IMR-90 (cell line): ENCODE data around the gene TPSAB1. TPM values are rescaled to one million over a fixed set of nuclear protein-coding genes. Genes with fewer than 3 reads are reported as not detected.

Source experiments
- ATAC-seq: fragments of 200-7000 bp; cut with Tn5 transposase; 2 replicates; pipeline ENCODE4 v1.9.1; 2020; ENCODE audit warnings: low read depth, mild to moderate bottlenecking, moderate library complexity
- BruUV-seq: library from RNA; stranded (reverse); fragments of 400-500 nt; replicated peaks from 2 replicates; lab custom pipeline; 2021; lab: Mats Ljungman, UMichigan
- CTCF ChIA-PET: fragments of 300-600 bp; formaldehyde crosslinking; extraction: SDS; loops from one replicate; lab custom pipeline; 2021; ENCODE audit warnings: antibody characterized with exemption; lab: Yijun Ruan, JAX
- POLR2A ChIA-PET: fragments of 300-600 bp; sonication (Branson Sonifier 250); formaldehyde crosslinking; loops from one replicate; lab custom pipeline; 2022; ENCODE audit warnings: antibody characterized with exemption; ENCODE audit not compliant: unreplicated experiment; lab: Charles Lee
- DNase-seq: peaks from one replicate; pipeline ENCODE4 v3.0.0; 2013
- H2AFZ ChIP-seq: replicated peaks from 2 replicates; pipeline ENCODE3; 2013; ENCODE audit warnings: low read length, mild to moderate bottlenecking; ENCODE audit not compliant: poor library complexity
- H2AK5ac ChIP-seq: 2 replicates; pipeline ENCODE4 v1.6.1; 2013; ENCODE audit warnings: low read depth, low read length, inconsistent platforms
- H2AK9ac ChIP-seq: replicated peaks from 2 replicates; pipeline ENCODE3; 2013; ENCODE audit warnings: mild to moderate bottlenecking, low read depth, low read length, moderate library complexity; ENCODE audit not compliant: poor library complexity
- H2BK120ac ChIP-seq: 2 replicates; pipeline ENCODE4 v1.6.1; 2013; ENCODE audit warnings: low read depth, low read length, inconsistent platforms
- H2BK15ac ChIP-seq: 3 replicates; pipeline ENCODE4 v1.6.1; 2013; ENCODE audit warnings: low read depth, low read length, inconsistent platforms
- H2BK20ac ChIP-seq: 2 replicates; pipeline ENCODE4 v1.6.1; 2013; ENCODE audit warnings: low read depth, mild to moderate bottlenecking, inconsistent platforms, low read length, moderate library complexity
- H2BK5ac ChIP-seq: 2 replicates; pipeline ENCODE4 v1.6.1; 2013; ENCODE audit warnings: mild to moderate bottlenecking, low read depth, low read length, inconsistent platforms; ENCODE audit not compliant: poor library complexity, severe bottlenecking
- H3K14ac ChIP-seq: replicated peaks from 2 replicates; pipeline ENCODE4 v1.6.1; 2013; ENCODE audit warnings: low read depth, low read length, inconsistent platforms
- H3K18ac ChIP-seq: 2 replicates; pipeline ENCODE4 v1.6.1; 2013; ENCODE audit warnings: low read depth, low read length, control low read depth
- H3K23ac ChIP-seq: 2 replicates; pipeline ENCODE4 v1.6.1; 2013; ENCODE audit warnings: low read depth, low read length, inconsistent platforms
- H3K27ac ChIP-seq: 2 replicates; pipeline ENCODE4 v1.5.1; 2013; ENCODE audit warnings: mild to moderate bottlenecking, control low read depth, low read length; ENCODE audit not compliant: insufficient read depth
- H3K27me3 ChIP-seq: 2 replicates; pipeline ENCODE4 v1.6.1; 2013; ENCODE audit warnings: low read length; ENCODE audit not compliant: control insufficient read depth, insufficient read depth
- H3K36me3 ChIP-seq: 2 replicates; pipeline ENCODE4 v1.6.1; 2013; ENCODE audit warnings: low read length, mixed read lengths; ENCODE audit not compliant: control insufficient read depth, insufficient read depth
- H3K4ac ChIP-seq: 2 replicates; pipeline ENCODE4 v1.6.1; 2013; ENCODE audit warnings: low read depth, low read length, inconsistent platforms
- H3K4me1 ChIP-seq: 2 replicates; pipeline ENCODE4 v1.6.1; 2013; ENCODE audit warnings: low read length, mixed read lengths; ENCODE audit not compliant: control insufficient read depth, insufficient read depth
- H3K4me2 ChIP-seq: 2 replicates; pipeline ENCODE4 v1.6.1; 2013; ENCODE audit warnings: low read depth, mild to moderate bottlenecking, control low read depth, low read length, moderate library complexity
- H3K4me3 ChIP-seq: 2 replicates; pipeline ENCODE4 v1.5.1; 2013; ENCODE audit warnings: low read depth, mild to moderate bottlenecking, control low read depth, low read length, moderate library complexity; ENCODE audit not compliant: insufficient read depth
- H3K56ac ChIP-seq: 2 replicates; pipeline ENCODE4 v1.6.1; 2013; ENCODE audit warnings: low read length, inconsistent platforms; ENCODE audit not compliant: insufficient read depth; ENCODE audit errors: extremely low read depth
- H3K79me1 ChIP-seq, 2 experiments: 2 replicates each; pipeline ENCODE4 v1.6.1; 2013; ENCODE audit warnings: low read length in 2 of 2, inconsistent platforms in 1 of 2, low read depth in 1 of 2
- H3K9ac ChIP-seq: 2 replicates; pipeline ENCODE4 v1.6.1; 2013; ENCODE audit warnings: low read depth, low read length, control low read depth
- H3K9me1 ChIP-seq: 2 replicates; pipeline ENCODE4 v1.6.1; 2013; ENCODE audit warnings: low read length, inconsistent platforms; ENCODE audit not compliant: insufficient read depth
- H3K9me3 ChIP-seq: 2 replicates; pipeline ENCODE4 v1.6.1; 2013; ENCODE audit warnings: low read length; ENCODE audit not compliant: control insufficient read depth, insufficient read depth
- H4K20me1 ChIP-seq: 2 replicates; pipeline ENCODE4 v1.6.1; 2013; ENCODE audit warnings: low read length, inconsistent platforms; ENCODE audit not compliant: insufficient read depth
- H4K5ac ChIP-seq: 2 replicates; pipeline ENCODE4 v1.6.1; 2013; ENCODE audit warnings: mild to moderate bottlenecking, low read depth, low read length, control low read depth
- H4K8ac ChIP-seq, 2 experiments: 2 replicates each; pipeline ENCODE4 v1.6.1; 2013; ENCODE audit warnings: low read depth in 2 of 2, low read length in 2 of 2, control low read depth in 1 of 2, inconsistent platforms in 1 of 2
- H4K91ac ChIP-seq: 2 replicates; pipeline ENCODE4 v1.6.1; 2013; ENCODE audit warnings: low read depth, low read length, inconsistent platforms; ENCODE audit not compliant: insufficient read depth
- BHLHE40 ChIP-seq: fragments of 150-350 bp; IDR thresholded peaks from 2 replicates; pipeline ENCODE4 v1.6.1; 2016; ENCODE audit warnings: mild to moderate bottlenecking, low read depth, low read length
- CEBPB ChIP-seq: IDR thresholded peaks from 2 replicates; pipeline ENCODE4 v1.6.1; 2012; ENCODE audit warnings: low read depth, low read length, improper control_type of control experiment
- CHD1 ChIP-seq: IDR thresholded peaks from 2 replicates; pipeline ENCODE4 v1.6.1; 2012; ENCODE audit warnings: low read depth, low read length, improper control_type of control experiment
- FOS ChIP-seq: fragments of 150-350 bp; IDR thresholded peaks from 2 replicates; pipeline ENCODE4 v1.6.1; 2016; ENCODE audit warnings: low read depth, low read length
- MAFK ChIP-seq: IDR thresholded peaks from 2 replicates; pipeline ENCODE4 v1.6.1; 2012; ENCODE audit warnings: low read depth, low read length, improper control_type of control experiment
- MAZ ChIP-seq: IDR thresholded peaks from 2 replicates; pipeline ENCODE4 v1.6.1; 2012; ENCODE audit warnings: low read depth, mild to moderate bottlenecking, low read length, improper control_type of control experiment, moderate library complexity, borderline replicate concordance
- MXI1 ChIP-seq: IDR thresholded peaks from 2 replicates; pipeline ENCODE4 v1.6.1; 2012; ENCODE audit warnings: low read depth, mild to moderate bottlenecking, low read length, moderate library complexity, borderline replicate concordance
- NFE2L2 ChIP-seq: fragments of 150-350 bp; IDR thresholded peaks from 2 replicates; pipeline ENCODE4 v1.6.1; 2016; ENCODE audit warnings: low read depth, mild to moderate bottlenecking, low read length
- POLR2A ChIP-seq: IDR thresholded peaks from 2 replicates; pipeline ENCODE4 v1.6.1; 2012; ENCODE audit warnings: mild to moderate bottlenecking, low read depth, low read length
- RAD21 ChIP-seq: IDR thresholded peaks from 2 replicates; pipeline ENCODE4 v1.6.1; 2012; ENCODE audit warnings: low read length, improper control_type of control experiment
- RCOR1 ChIP-seq: IDR thresholded peaks from 2 replicates; pipeline ENCODE4 v1.6.1; 2012; ENCODE audit warnings: mild to moderate bottlenecking, low read length, improper control_type of control experiment; ENCODE audit not compliant: insufficient replicate concordance
- RFX5 ChIP-seq: IDR thresholded peaks from 2 replicates; pipeline ENCODE4 v1.8.0; 2012; ENCODE audit warnings: low read depth, mild to moderate bottlenecking, low read length, moderate library complexity
- SMC3 ChIP-seq: fragments of 150-350 bp; IDR thresholded peaks from 2 replicates; pipeline ENCODE4 v1.6.1; 2016; ENCODE audit warnings: low read depth, mild to moderate bottlenecking, antibody characterized with exemption, low read length, moderate library complexity
- WGBS, 2 experiments: methylation state at CpG; one replicate each; pipeline versions ENCODE4 v1.1.5 to v1.1.7; 2013; ENCODE audit warnings: missing lambda C conversion rate in 2 of 2; ENCODE audit not compliant: insufficient read length in 1 of 2; ENCODE audit errors: extremely low coverage in 2 of 2; 5-methylcytosine and 5-hydroxymethylcytosine counted together
- dilution Hi-C: fragments of 300-500 bp; cut with HindIII; formaldehyde crosslinking; loops from one replicate; pipeline ENCODE4 v1.14.3; 2018; ENCODE audit warnings: low sequenced_read_pairs; ENCODE audit not compliant: unreplicated experiment
- in situ Hi-C: fragments of 300-500 bp; cut with MboI; formaldehyde crosslinking; loops from 3 replicates; pipeline ENCODE4 v1.14.3; 2019; ENCODE audit warnings: low sequenced_read_pairs, inconsistent platforms, mixed read lengths
- intact Hi-C: fragments of 100-400 bp; cut with micrococcal nuclease; formaldehyde crosslinking; loops from 2 replicates; pipeline ENCODE4 v1.10.0; 2022
- polyA plus RNA-seq, 3 experiments: library from polyadenylated mRNA; depleted of rRNA; stranded (reverse); fragments of >200 nt; gene quantifications; 2 replicates each; pipeline ENCODE4 v1.2.3, GENCODE V29; 2012; ENCODE audit warnings: low replicate concordance in 1 of 3
- total RNA-seq: library from RNA; depleted of rRNA; stranded (reverse); fragments of >200 nt; gene quantifications from 2 replicates; pipeline ENCODE4 v1.2.3, GENCODE V29; 2012
- TF ChIP-seq, protein P1 (sequence below): fragments of 150-350 bp; IDR thresholded peaks from 2 replicates; pipeline ENCODE4 v1.6.1; 2017; ENCODE audit warnings: mild to moderate bottlenecking, antibody characterized with exemption, low read length, low read depth
- TF ChIP-seq, protein P2 (sequence below): conservative IDR thresholded peaks from 2 replicates; pipeline ENCODE4 v1.5.1; 2012; ENCODE audit warnings: mild to moderate bottlenecking, low read depth, low read length, improper control_type of control experiment
- TF ChIP-seq, protein P3 (sequence below): fragments of 150-350 bp; IDR thresholded peaks from 2 replicates; pipeline ENCODE4 v1.6.1; 2016; ENCODE audit warnings: low read depth, mild to moderate bottlenecking, low read length, moderate library complexity, borderline replicate concordance

The TPSAB1 gene
- total and polyA plus RNA-seq, 2 of the 4 experiments (the other 2 are of a cell fraction), result not detected

DNA sequence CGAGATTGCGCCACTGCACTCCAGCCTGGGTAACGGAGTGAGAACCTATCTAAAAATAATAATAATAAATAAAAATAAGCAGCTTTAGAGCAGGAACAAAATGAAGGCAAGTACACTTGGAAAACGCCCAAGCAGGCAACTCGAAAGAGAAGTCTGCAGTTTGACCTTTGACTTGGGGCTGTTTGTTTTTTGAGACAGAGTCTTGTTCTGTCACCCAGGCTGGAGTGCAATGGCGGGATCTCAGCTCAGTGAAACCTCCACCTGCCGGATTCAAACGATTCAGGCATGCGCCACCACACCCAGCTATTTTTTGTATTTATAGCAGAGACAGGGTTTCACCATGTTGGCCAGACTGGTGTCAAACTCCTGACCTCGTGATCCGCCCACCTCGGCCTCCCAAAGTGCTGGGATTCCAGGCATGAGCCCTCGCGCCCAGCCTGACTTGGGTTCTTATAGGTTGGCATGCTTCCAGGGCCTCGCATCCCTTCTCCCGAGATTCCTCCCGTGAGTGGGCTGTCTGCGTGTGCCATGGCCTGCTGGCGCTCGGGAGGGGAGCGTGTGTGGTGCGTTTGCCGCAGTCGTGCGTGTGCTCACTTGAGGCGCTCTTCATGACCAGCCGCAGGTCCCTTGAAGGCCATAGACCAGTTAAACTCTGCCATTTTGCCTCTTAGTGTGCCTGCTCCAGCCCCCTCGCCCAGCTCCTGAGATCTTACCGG lies 50.5 kb downstream of the TPSAB1 start:
- DNase-seq (no peak), ATAC-seq (no peak)
- BruUV-seq, result no TSS peak
- H3K14ac ChIP-seq, result no peak overlapping the region
- H3K4me3 ChIP-seq, result no peak overlapping the region
- H2BK15ac ChIP-seq, result no peak overlapping the region
- H3K79me1 ChIP-seq, result no peaks in the 10 kb centered on the region
- POLR2A ChIA-PET, result no interaction called here
- no peaks in the 10 kb centered on the region; the same call in 1 of the 2 replicates for H3K4me1 ChIP-seq
- no peak overlapping the region for H3K4me2 ChIP-seq
- H3K56ac ChIP-seq, result no peak overlapping the region
- no peak overlapping the region for H2BK5ac ChIP-seq
- H4K5ac ChIP-seq, result no peak overlapping the region
- no peaks in the 10 kb centered on the region for H3K36me3 ChIP-seq
- no peak overlapping the region for H2BK20ac ChIP-seq
- no peak overlapping the region for H2AK5ac ChIP-seq
- no peaks in the 10 kb centered on the region for H3K9me1 ChIP-seq
- no peak overlapping the region for H3K18ac ChIP-seq
- H2AFZ ChIP-seq, result no peak overlapping the region
- H4K91ac ChIP-seq, result no peak overlapping the region
- H4K20me1 ChIP-seq, result no peaks in the 10 kb centered on the region
- in situ Hi-C loops, result no loop called here
- H2AK9ac ChIP-seq, result no peak overlapping the region
- H3K27ac ChIP-seq, result no peak overlapping the region
- H3K9me3 ChIP-seq, result no peaks in the 10 kb centered on the region
- WGBS, 2 experiments, result 51% methylated on average over 11 of the region's 29 CpGs; no CpG with 5 or more reads in 1 of the 2 experiments
- H3K27me3 ChIP-seq, result peaks cover 55% of the 10 kb centered on the region
- no peak overlapping the region for H3K9ac ChIP-seq
- CTCF ChIA-PET, result no interaction called here
- intact Hi-C loops, result no loop called here
- TF ChIP-seq CEBPB (no peak), POLR2A (no peak), CHD1 (no peak), MAZ (no peak), RAD21 (no peak), MXI1 (no peak), BHLHE40 (no peak), MAFK (no peak), NFE2L2 (no peak), RCOR1 (no peak), RFX5 (no peak), SMC3 (no peak), FOS (no peak)
- TF ChIP-seq, protein P1, sequence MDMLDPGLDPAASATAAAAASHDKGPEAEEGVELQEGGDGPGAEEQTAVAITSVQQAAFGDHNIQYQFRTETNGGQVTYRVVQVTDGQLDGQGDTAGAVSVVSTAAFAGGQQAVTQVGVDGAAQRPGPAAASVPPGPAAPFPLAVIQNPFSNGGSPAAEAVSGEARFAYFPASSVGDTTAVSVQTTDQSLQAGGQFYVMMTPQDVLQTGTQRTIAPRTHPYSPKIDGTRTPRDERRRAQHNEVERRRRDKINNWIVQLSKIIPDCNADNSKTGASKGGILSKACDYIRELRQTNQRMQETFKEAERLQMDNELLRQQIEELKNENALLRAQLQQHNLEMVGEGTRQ, result no peak
- TF ChIP-seq, protein P2, sequence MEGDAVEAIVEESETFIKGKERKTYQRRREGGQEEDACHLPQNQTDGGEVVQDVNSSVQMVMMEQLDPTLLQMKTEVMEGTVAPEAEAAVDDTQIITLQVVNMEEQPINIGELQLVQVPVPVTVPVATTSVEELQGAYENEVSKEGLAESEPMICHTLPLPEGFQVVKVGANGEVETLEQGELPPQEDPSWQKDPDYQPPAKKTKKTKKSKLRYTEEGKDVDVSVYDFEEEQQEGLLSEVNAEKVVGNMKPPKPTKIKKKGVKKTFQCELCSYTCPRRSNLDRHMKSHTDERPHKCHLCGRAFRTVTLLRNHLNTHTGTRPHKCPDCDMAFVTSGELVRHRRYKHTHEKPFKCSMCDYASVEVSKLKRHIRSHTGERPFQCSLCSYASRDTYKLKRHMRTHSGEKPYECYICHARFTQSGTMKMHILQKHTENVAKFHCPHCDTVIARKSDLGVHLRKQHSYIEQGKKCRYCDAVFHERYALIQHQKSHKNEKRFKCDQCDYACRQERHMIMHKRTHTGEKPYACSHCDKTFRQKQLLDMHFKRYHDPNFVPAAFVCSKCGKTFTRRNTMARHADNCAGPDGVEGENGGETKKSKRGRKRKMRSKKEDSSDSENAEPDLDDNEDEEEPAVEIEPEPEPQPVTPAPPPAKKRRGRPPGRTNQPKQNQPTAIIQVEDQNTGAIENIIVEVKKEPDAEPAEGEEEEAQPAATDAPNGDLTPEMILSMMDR, result no peak
- TF ChIP-seq, protein P3, sequence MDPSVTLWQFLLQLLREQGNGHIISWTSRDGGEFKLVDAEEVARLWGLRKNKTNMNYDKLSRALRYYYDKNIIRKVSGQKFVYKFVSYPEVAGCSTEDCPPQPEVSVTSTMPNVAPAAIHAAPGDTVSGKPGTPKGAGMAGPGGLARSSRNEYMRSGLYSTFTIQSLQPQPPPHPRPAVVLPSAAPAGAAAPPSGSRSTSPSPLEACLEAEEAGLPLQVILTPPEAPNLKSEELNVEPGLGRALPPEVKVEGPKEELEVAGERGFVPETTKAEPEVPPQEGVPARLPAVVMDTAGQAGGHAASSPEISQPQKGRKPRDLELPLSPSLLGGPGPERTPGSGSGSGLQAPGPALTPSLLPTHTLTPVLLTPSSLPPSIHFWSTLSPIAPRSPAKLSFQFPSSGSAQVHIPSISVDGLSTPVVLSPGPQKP, result no peak
- no peak overlapping the region for H2BK120ac ChIP-seq
- no peak overlapping the region for H4K8ac ChIP-seq
- H3K4ac ChIP-seq, result no peak overlapping the region
- dilution Hi-C loops, result no loop called here
- no peak overlapping the region for H3K23ac ChIP-seq
